ENCODE data around the gene LTB. TPM values are rescaled to one million over a fixed set of nuclear protein-coding genes. Genes with fewer than 3 reads are reported as not detected.
A peak's percentile ranks its signal among the peaks of the same experiment; 100 is the strongest.
"Not testable (repeated sequence)": the region's sequence is repeated elsewhere in the genome, so short reads cannot be mapped to it uniquely, and the experiment has no call there.

The LTB gene
- total and polyA plus RNA-seq, 4 experiments from 2014 or later = 802 to 3,276 (median 1,633) TPM

DNA sequence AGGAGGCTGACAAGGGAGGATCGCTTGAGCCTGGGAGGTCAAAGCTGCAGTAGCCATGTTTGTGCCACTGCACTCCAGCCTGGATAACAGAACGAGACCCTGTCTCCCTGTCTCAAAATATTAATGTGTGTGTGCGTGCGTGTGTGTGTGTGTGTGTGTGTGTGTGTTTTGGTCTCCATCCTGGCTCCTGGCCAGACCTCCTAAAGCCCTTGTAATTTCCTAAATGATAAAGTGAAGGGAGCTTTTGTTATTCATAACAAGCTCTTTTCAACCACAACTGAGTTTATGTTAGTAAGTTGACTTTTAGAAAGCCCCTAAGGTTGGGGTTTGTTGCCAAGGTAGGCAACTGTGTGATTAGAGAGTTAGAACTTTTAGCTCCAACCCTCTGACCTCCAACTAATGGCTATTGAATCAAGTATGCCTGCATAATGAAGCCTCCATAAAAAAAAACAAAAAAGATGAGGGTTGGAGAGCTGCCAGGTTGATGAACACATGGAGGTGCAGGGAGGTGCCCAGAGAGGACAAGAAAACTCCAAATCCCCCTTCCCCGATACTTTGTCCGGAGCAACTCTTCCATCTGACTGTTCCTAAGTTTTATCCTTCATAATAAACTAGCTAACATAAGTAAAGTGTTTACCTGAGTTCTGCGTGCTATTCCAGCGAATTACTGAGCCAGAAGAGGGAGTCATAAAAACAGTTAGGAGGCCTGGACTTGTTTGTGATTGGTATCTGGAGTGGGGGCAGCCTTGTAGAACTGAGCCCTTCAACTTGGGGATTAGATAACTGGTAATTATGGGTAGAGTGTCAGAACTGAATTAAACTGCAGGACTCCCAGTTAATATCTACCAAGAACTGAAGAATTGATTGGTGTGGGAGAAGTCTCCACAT is 27.5 kb upstream of the LTB start:
- Histone ChIP-seq H3K9me3 (ENCODE audit: control insufficient read depth in 1 of 2, low read length in 2 of 2) (no peaks in the 10 kb centered on the region), H3K27ac (ENCODE audit: low read depth, low read length) (no peak overlapping the region), H3K36me3 (ENCODE audit: insufficient read depth, low read length) (no peaks in the 10 kb centered on the region), H3K4me1 (ENCODE audit: insufficient read depth, low read length) (no peaks in the 10 kb centered on the region), H3K4me3 (ENCODE audit: low read length in 2 of 2) (no peak overlapping the region), H3K27me3 (ENCODE audit: insufficient read depth, low read length) (no peaks in the 10 kb centered on the region)
- no peaks in the 10 kb centered on the region for H3K27me3 Mint-ChIP-seq
- ChIA-PET POLR2A (ENCODE audit: partially characterized antibody) (interaction anchor here (0.8 to 1.4 kb wide), 2 partner anchors 32 to 42 kb away, joined by 5 to 7 read pairs; partner anchors contain the start of gene BAG6), CTCF (ENCODE audit: partially characterized antibody) (interaction anchor here (3.5 kb wide), 1 partner anchor 11 kb away, joined by 25 read pairs; no protein-coding TSS in a partner anchor)
- H3K4me1 Mint-ChIP-seq = peaks cover 0 to 4% (median 2%) of the 10 kb centered on the region in 4 donors
- no peak for DNase-seq
- intact Hi-C loops (cut with micrococcal nuclease) = no loop called here
- H3K27ac Mint-ChIP-seq = no peak overlapping the region
- H3K4me3 Mint-ChIP-seq = no peak overlapping the region
- no peaks in the 10 kb centered on the region for H3K9me3 Mint-ChIP-seq
- no peaks in the 10 kb centered on the region for H3K36me3 Mint-ChIP-seq

DNA sequence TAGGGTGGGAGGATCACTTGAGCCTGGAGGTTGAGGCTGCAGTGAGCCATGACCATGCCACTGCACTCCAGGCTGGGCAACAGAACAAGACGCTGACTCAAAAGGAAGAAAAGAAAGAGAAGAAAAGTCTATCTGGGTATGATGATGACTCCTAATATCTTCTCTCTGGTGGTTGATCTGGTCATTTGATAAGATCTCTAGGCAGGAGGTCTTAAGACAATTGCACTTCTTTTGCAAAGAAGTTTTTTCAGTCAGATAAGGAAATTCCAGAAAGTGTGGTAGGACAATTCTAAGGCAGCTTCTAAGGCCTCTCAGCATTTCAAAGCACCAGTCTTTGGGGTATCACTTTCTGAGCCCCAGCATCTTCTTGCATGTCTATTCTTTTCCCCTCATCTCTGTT is 25.1 kb upstream of the LTB start:
- H3K27me3 Mint-ChIP-seq = peaks cover 0 to 1% of the 10 kb centered on the region in 2 donors
- no peaks in the 10 kb centered on the region for H3K9me3 ChIP-seq (ENCODE audit: control insufficient read depth in 1 of 2, low read length in 2 of 2)
- ChIA-PET CTCF (ENCODE audit: partially characterized antibody) (interaction anchor here (1.1 to 2.0 kb wide), 3 partner anchors 9 to 56 kb away, joined by 3 to 4 read pairs (median 3); no protein-coding TSS in a partner anchor), POLR2A (ENCODE audit: partially characterized antibody) (no interaction called here)
- H3K36me3 Mint-ChIP-seq = no peaks in the 10 kb centered on the region
- H3K4me1 Mint-ChIP-seq = peaks cover 0 to 2% (median 0%) of the 10 kb centered on the region in 4 donors
- no peak for DNase-seq
- no peak overlapping the region for H3K27ac ChIP-seq (ENCODE audit: low read depth, low read length)
- no peaks in the 10 kb centered on the region for H3K4me1 ChIP-seq (ENCODE audit: insufficient read depth, low read length)
- H3K4me3 Mint-ChIP-seq = no peak overlapping the region
- intact Hi-C loops (cut with micrococcal nuclease) = no loop called here
- H3K27me3 ChIP-seq (ENCODE audit: insufficient read depth, low read length) = no peaks in the 10 kb centered on the region
- H3K9me3 Mint-ChIP-seq = no peaks in the 10 kb centered on the region
- H3K27ac Mint-ChIP-seq = no peak overlapping the region
- no peaks in the 10 kb centered on the region for H3K36me3 ChIP-seq (ENCODE audit: insufficient read depth, low read length)
- no peak overlapping the region for H3K4me3 ChIP-seq (ENCODE audit: low read length in 2 of 2)

DNA sequence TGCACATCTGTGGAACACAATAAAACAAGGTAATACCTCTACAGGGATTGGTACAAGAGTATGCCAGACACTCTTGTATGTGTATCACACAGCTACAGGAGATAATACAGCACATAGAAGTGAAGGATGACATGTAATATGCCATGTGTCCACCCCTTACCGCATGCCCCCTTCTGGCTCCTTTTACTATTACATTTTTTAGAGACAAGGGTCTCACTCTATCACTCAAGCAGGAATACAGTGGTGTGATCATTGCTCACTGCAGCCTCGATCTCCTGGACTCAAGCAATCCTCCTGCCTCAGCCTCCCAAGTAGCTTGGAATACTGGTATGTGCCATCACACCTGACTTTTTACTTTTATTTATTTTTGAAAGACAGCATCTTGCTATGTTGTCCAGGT is 14.8 kb upstream of the LTB start:
- Mint-ChIP-seq H3K9me3 (peaks cover 0 to 3% (median 0%) of the 10 kb centered on the region in 8 donors), H3K4me3 (peak overlapping the region in 5 of 8 donors; percentile 33 to 66 (median 43)), H3K36me3 (no peaks in the 10 kb centered on the region), H3K27ac (peak overlapping the region; percentile 60 to 89 (median 77)), H3K4me1 (peaks cover 27 to 56% (median 45%) of the 10 kb centered on the region in 4 donors), H3K27me3 (no peaks in the 10 kb centered on the region)
- ChIA-PET POLR2A (ENCODE audit: partially characterized antibody) (interaction anchor here (0.6 to 36.9 kb wide), 9 partner anchors 20 to 233 kb away, joined by 3 to 3597 read pairs (median 3); partner anchors contain the start of genes ATP6V1G2, DDX39B, LST1 and LTA), CTCF (ENCODE audit: partially characterized antibody) (interaction anchor here (0.8 to 19.9 kb wide), 13 partner anchors 10 to 231 kb away, joined by 3 to 1152 read pairs (median 4); partner anchors contain the start of genes ATP6V1G2, BAG6, DDX39B and HSPA1B)
- no peaks in the 10 kb centered on the region for H3K36me3 ChIP-seq (ENCODE audit: insufficient read depth, low read length)
- intact Hi-C loops (cut with micrococcal nuclease) = loop anchor here (1.0 to 5.0 kb wide), 2 partner anchors 16 to 200 kb away; no protein-coding TSS in a partner anchor
- no peak overlapping the region for H3K27ac ChIP-seq (ENCODE audit: low read depth, low read length)
- H3K4me3 ChIP-seq (ENCODE audit: low read length in 2 of 2) = no peak overlapping the region
- no peaks in the 10 kb centered on the region for H3K9me3 ChIP-seq (ENCODE audit: control insufficient read depth in 1 of 2, low read length in 2 of 2)
- DNase-seq = peak; percentile 66 to 79 (median 75)
- peaks cover 60% of the 10 kb centered on the region for H3K4me1 ChIP-seq (ENCODE audit: insufficient read depth, low read length)
- H3K27me3 ChIP-seq (ENCODE audit: insufficient read depth, low read length) = no peaks in the 10 kb centered on the region

DNA sequence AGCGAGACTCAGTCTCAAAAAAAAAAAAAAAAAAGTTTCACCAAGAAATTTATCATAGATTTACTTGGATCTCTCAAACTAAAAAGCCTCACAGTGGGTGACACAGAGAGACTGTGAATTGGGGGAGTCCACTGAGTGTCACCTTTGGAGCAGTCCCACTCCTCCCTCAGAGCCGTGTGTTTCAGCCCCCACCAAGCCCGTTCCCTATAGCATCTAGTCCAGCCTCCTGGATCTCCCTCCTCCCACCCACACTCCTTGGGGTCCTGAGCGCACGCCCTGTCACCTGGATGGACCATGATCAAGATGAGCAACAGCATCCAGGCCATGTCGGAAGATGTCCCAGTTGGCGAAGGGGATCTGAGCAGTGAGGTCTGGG is 10.2 kb upstream of the LTB start:
- Histone ChIP-seq H3K9me3 (ENCODE audit: control insufficient read depth in 1 of 2, low read length in 2 of 2) (no peaks in the 10 kb centered on the region), H3K4me1 (ENCODE audit: insufficient read depth, low read length) (peaks cover 72% of the 10 kb centered on the region), H3K36me3 (ENCODE audit: insufficient read depth, low read length) (no peaks in the 10 kb centered on the region), H3K27ac (ENCODE audit: low read depth, low read length) (peak overlapping the region; percentile 37), H3K4me3 (ENCODE audit: low read length in 2 of 2) (peak overlapping the region in 1 of 2 donors; percentile 28), H3K27me3 (ENCODE audit: insufficient read depth, low read length) (no peaks in the 10 kb centered on the region)
- POLR2A ChIA-PET (ENCODE audit: partially characterized antibody) = interaction anchor here (0.7 to 36.9 kb wide), 7 partner anchors 29 to 1531 kb away, joined by 3 to 3597 read pairs (median 4); partner anchors contain the start of genes ATP6V1G2, BAG6, DDX39B and LST1
- H3K9me3 Mint-ChIP-seq = peaks cover 0 to 5% (median 0%) of the 10 kb centered on the region in 8 donors
- peak overlapping the region; percentile 57 to 84 (median 77) for H3K4me3 Mint-ChIP-seq
- CTCF ChIA-PET (ENCODE audit: partially characterized antibody) = interaction anchor here (1.7 to 19.9 kb wide), 3 partner anchors 11 to 98 kb away, joined by 7 to 1152 read pairs (median 962); partner anchors contain the start of genes ATP6V1G2, DDX39B, LST1 and LTA
- no peak for DNase-seq
- H3K27ac Mint-ChIP-seq = peak overlapping the region; percentile 80 to 97 (median 88)
- no peaks in the 10 kb centered on the region for H3K27me3 Mint-ChIP-seq
- H3K4me1 Mint-ChIP-seq = peaks cover 37 to 84% (median 61%) of the 10 kb centered on the region in 4 donors
- intact Hi-C loops (cut with micrococcal nuclease) = no loop called here
- H3K36me3 Mint-ChIP-seq = peaks cover 4% of the 10 kb centered on the region in 2 donors

DNA sequence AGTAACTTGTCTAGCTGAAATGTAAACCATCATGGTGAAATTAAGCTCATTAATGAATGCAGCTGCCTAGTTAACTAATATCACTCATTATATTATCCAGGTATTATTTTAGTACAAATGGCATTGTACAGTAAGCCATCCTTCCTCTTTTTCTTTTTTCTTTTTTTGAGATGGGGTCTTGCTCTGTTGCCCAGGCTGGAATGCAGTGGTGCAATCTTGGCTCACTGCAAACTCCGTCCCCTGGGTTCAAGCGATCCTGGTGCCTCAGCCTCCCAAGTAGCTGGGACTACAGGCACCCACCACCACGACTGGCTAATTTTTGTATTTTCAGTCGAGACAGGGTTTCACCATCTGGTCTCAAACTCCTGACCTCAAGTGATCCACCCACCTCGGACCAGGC is 8.5 kb upstream of the LTB start:
- H3K36me3 ChIP-seq (ENCODE audit: insufficient read depth, low read length); H3K9me3 Mint-ChIP-seq; H3K27me3 Mint-ChIP-seq; H3K9me3 ChIP-seq (ENCODE audit: control insufficient read depth in 1 of 2, low read length in 2 of 2); intact Hi-C loops (cut with micrococcal nuclease); DNase-seq; H3K27ac ChIP-seq (ENCODE audit: low read depth, low read length); H3K4me3 ChIP-seq (ENCODE audit: low read length in 2 of 2); H3K36me3 Mint-ChIP-seq; H3K27me3 ChIP-seq (ENCODE audit: insufficient read depth, low read length): not testable (repeated sequence)
- Mint-ChIP-seq H3K27ac (peak overlapping the region in 6 of 7 donors; percentile 43 to 88 (median 76)), H3K4me1 (peaks cover 45 to 87% (median 66%) of the 10 kb centered on the region in 4 donors), H3K4me3 (peak overlapping the region in 1 of 8 donors; percentile 43)
- CTCF ChIA-PET (ENCODE audit: partially characterized antibody) = interaction anchor here (19.7 to 19.9 kb wide), 2 partner anchors 10 to 36 kb away, joined by 595 to 962 read pairs; partner anchors contain the start of genes ATP6V1G2, LST1, LTB and NFKBIL1
- POLR2A ChIA-PET (ENCODE audit: partially characterized antibody) = interaction anchor here (36.9 kb wide), 1 partner anchor 27 kb away, joined by 3597 read pairs; the partner anchor contains the start of genes ATP6V1G2, DDX39B, LST1 and LTA
- H3K4me1 ChIP-seq (ENCODE audit: insufficient read depth, low read length) = peaks cover 73% of the 10 kb centered on the region

DNA sequence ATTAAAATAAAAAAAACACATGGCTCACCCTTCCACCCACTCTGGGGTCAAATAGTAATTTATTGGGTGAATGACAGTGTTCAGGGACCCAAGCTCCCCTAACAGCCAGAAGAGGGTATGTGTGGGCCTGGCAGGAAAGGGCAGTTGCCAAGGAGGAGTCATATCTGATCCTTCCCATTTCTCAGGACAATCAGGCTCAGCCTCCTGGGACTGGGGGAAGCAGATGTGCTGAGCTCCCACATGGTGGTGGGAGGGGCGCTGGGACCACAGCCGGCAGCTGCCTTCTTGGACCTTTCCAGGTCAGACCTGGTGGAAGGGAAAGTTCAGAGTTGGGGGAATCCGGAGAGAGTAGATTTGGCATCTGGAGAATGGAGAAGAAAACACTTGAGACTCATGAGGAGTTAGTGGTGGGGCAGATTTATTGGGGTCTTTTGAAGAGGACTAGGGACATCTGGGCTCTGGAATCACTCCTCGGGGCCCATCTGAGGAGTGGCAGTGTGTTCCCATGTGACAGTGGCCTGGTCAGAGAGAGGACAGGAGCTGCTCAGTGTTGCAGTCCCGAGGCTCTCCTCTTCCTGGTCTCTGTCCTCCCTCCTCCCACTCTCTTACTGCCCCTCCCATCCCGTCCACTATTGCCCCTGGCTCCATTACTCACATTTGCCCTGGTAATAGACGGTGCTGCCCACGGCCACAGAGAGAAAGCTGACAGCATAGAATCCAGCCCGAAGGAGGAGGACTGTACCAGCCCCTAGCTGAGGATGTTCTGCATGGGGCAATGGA is 6.8 kb upstream of the LTB start:
- Mint-ChIP-seq H3K4me3 (peak overlapping the region in 6 of 8 donors; percentile 9 to 49 (median 31)), H3K36me3 (peaks cover 4 to 6% of the 10 kb centered on the region in 2 donors)

More for the DNA sequence above, 6.8 kb upstream of the LTB start:
- Mint-ChIP-seq H3K9me3 (peaks cover 0 to 5% (median 0%) of the 10 kb centered on the region in 8 donors), H3K27me3 (no peaks in the 10 kb centered on the region), H3K27ac (peak overlapping the region; percentile 46 to 96 (median 87)), H3K4me1 (peaks cover 49 to 95% (median 72%) of the 10 kb centered on the region in 4 donors)
- ChIA-PET CTCF (ENCODE audit: partially characterized antibody) (interaction anchor here (17.1 to 19.9 kb wide), 3 partner anchors 4 to 34 kb away, joined by 595 to 962 read pairs (median 962); partner anchors contain the start of genes ATP6V1G2, LST1, LTB and NCR3), POLR2A (ENCODE audit: partially characterized antibody) (interaction anchor here (36.9 to 52.5 kb wide), 2 partner anchors 6 to 26 kb away, joined by 3597 read pairs; partner anchors contain the start of genes ATP6V1G2, DDX39B, LST1 and LTA)
- no peaks in the 10 kb centered on the region for H3K27me3 ChIP-seq (ENCODE audit: insufficient read depth, low read length)
- intact Hi-C loops (cut with micrococcal nuclease) = no loop called here
- H3K27ac ChIP-seq (ENCODE audit: low read depth, low read length) = peak overlapping the region; percentile 62
- no peak overlapping the region for H3K4me3 ChIP-seq (ENCODE audit: low read length in 2 of 2)
- H3K36me3 ChIP-seq (ENCODE audit: insufficient read depth, low read length) = no peaks in the 10 kb centered on the region
- no peak for DNase-seq
- H3K9me3 ChIP-seq (ENCODE audit: control insufficient read depth in 1 of 2, low read length in 2 of 2) = no peaks in the 10 kb centered on the region
- peaks cover 78% of the 10 kb centered on the region for H3K4me1 ChIP-seq (ENCODE audit: insufficient read depth, low read length)
